Measurements from ENCODE around the gene TMEM30A.

DNA sequence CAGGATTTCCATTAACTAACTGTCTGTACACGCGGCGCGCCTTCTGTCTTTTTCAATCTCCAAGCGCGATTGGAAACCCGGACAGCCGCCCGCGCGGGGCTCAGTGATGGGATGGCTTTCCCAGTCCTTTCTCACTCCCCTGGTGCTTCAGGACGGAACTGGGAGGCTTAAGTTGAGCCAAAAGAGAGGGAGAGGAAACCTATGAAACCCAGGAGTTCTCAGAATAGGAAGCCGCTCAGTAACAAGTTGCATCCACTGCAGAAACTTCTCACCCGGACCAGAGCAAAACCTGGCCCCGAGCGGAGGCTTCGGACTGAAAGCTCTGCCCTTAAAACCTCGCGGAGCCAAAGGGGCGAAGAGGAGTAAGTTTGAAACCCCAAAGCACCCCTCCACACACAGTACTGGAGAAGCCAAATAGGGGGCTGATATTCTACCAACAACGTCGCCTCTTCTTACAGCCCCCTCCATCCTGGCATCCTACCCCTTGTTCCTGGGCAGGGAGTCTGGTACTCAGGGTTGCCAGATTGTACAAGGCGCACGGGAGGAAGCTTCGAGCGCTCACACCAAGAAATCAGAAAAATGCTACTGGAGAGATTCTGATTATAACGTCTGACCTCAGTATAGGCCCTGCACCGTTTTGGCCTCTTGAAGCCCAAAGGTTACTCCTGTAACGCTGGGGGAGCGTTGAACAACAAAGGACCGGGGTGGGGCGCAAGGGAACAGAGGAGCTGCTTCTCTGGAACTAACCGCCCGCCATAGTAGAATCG, 77.8 kb downstream of the TMEM30A start:
- TF ChIP-seq POLR2A (IDR thresholded peaks at IDR 0.05; ENCODE audit: low read depth) (no peak), EP300 (IDR thresholded peaks at IDR 0.05) (no peak), POLR2AphosphoS5 (IDR thresholded peaks at IDR 0.05) (no peak)
- TF ChIP-seq, protein P1, sequence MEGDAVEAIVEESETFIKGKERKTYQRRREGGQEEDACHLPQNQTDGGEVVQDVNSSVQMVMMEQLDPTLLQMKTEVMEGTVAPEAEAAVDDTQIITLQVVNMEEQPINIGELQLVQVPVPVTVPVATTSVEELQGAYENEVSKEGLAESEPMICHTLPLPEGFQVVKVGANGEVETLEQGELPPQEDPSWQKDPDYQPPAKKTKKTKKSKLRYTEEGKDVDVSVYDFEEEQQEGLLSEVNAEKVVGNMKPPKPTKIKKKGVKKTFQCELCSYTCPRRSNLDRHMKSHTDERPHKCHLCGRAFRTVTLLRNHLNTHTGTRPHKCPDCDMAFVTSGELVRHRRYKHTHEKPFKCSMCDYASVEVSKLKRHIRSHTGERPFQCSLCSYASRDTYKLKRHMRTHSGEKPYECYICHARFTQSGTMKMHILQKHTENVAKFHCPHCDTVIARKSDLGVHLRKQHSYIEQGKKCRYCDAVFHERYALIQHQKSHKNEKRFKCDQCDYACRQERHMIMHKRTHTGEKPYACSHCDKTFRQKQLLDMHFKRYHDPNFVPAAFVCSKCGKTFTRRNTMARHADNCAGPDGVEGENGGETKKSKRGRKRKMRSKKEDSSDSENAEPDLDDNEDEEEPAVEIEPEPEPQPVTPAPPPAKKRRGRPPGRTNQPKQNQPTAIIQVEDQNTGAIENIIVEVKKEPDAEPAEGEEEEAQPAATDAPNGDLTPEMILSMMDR (IDR thresholded peaks at IDR 0.05), result no peak
